GM12878 (cell line): ENCODE data around the gene PXMP4. TPM values are rescaled to one million over a fixed set of nuclear protein-coding genes. Genes with fewer than 3 reads are reported as not detected.

Experiments used
- ATAC-seq: fragments of 200-7000 bp; cut with Tn5 transposase; 3 replicates; pipeline ENCODE4 v1.9.1; 2020; ENCODE audit warnings: mild to moderate bottlenecking, moderate library complexity
- BruUV-seq: library from RNA; stranded (reverse); fragments of 400-500 nt; replicated peaks from 2 replicates; lab custom pipeline; 2021; lab: Mats Ljungman, UMichigan
- CTCF ChIA-PET: fragments of 300-600 bp; sonication (Branson Sonifier 250); formaldehyde crosslinking; extraction: SDS; loops from one replicate; lab custom pipeline; 2021; ENCODE audit warnings: inconsistent platforms; lab: Yijun Ruan, JAX
- POLR2A ChIA-PET: fragments of 350-600 bp; formaldehyde crosslinking; extraction: SDS; loops from one replicate; lab custom pipeline; 2021; ENCODE audit warnings: inconsistent platforms; lab: Charles Lee
- RAD21 ChIA-PET: fragments of 300-600 bp; sonication (Branson Sonifier 250); formaldehyde crosslinking; loops from one replicate; lab custom pipeline; 2023; ENCODE audit warnings: antibody characterized with exemption; ENCODE audit not compliant: unreplicated experiment; lab: Charles Lee
- SMC1A ChIA-PET: fragments of 300-600 bp; sonication (Branson Sonifier 250); formaldehyde crosslinking; loops from one replicate; lab custom pipeline; 2023; ENCODE audit not compliant: unreplicated experiment, uncharacterized antibody; lab: Charles Lee
- DNase-seq: peaks from one replicate; pipeline ENCODE4 v3.0.0-alpha.2; 2011; ENCODE audit warnings: low read depth, low spot score
- FAIRE-seq: peaks from 3 replicates; lab custom pipeline; 2011; peaks lifted over from hg19 to GRCh38; lab: Jason Lieb, UNC
- H2AFZ ChIP-seq: 2 replicates; pipeline ENCODE4 v1.6.0; 2011; ENCODE audit warnings: low read depth, low read length, control low read depth; ENCODE audit not compliant: control insufficient read depth
- H3K27ac ChIP-seq: 2 replicates; pipeline ENCODE4 v1.5.1; 2011; ENCODE audit warnings: control low read depth; ENCODE audit not compliant: control insufficient read depth, insufficient read depth
- H3K27me3 ChIP-seq, 2 experiments: replicated peaks in 1 of 2; 2 replicates each; pipeline versions ENCODE4 v1.6.0 to v1.6.1; 2011; ENCODE audit warnings: low read length in 1 of 2; ENCODE audit not compliant: control insufficient read depth in 2 of 2, insufficient read depth in 2 of 2
- H3K36me3 ChIP-seq, 2 experiments: 2 replicates each; pipeline ENCODE4 v1.5.1; 2011; ENCODE audit warnings: low read length in 1 of 2; ENCODE audit not compliant: control insufficient read depth in 2 of 2, insufficient read depth in 2 of 2
- H3K4me1 ChIP-seq: 2 replicates; pipeline ENCODE4 v1.6.1; 2011; ENCODE audit warnings: mild to moderate bottlenecking, low read length, moderate library complexity, mixed read lengths; ENCODE audit not compliant: control insufficient read depth, insufficient read depth
- H3K4me2 ChIP-seq: 2 replicates; pipeline ENCODE4 v1.6.0; 2011; ENCODE audit warnings: control low read depth; ENCODE audit not compliant: control insufficient read depth, insufficient read depth
- H3K4me3 ChIP-seq: fragments of 200-600 bp; sonication (generic); 2 replicates; pipeline ENCODE4 v1.5.1; 2016
- H3K79me2 ChIP-seq: 2 replicates; pipeline ENCODE4 v1.6.0; 2011; ENCODE audit warnings: low read length; ENCODE audit not compliant: control insufficient read depth, insufficient read depth
- H3K9ac ChIP-seq: 2 replicates; pipeline ENCODE4 v1.8.0; 2011; ENCODE audit warnings: low read length, control low read depth, mixed read lengths; ENCODE audit not compliant: control insufficient read depth, insufficient read depth
- H3K9me3 ChIP-seq: replicated peaks from 3 replicates; pipeline ENCODE4 v1.5.1; 2011; ENCODE audit warnings: mild to moderate bottlenecking, low read length; ENCODE audit not compliant: control insufficient read depth, insufficient read depth
- H4K20me1 ChIP-seq: 2 replicates; pipeline ENCODE4 v1.6.0; 2011; ENCODE audit not compliant: control insufficient read depth, insufficient read depth
- FOXM1 ChIP-seq: IDR thresholded peaks from 2 replicates; pipeline ENCODE4 v1.6.1; 2012; ENCODE audit warnings: low read depth, mild to moderate bottlenecking, inconsistent platforms, low read length, moderate library complexity
- PAX5 ChIP-seq: IDR thresholded peaks from 2 replicates; pipeline ENCODE4 v1.6.1; 2011; ENCODE audit warnings: low read depth, low read length, borderline replicate concordance
- SUPT20H ChIP-seq: IDR thresholded peaks from 2 replicates; pipeline ENCODE4 v1.6.1; 2011; ENCODE audit warnings: low read depth, mild to moderate bottlenecking, low read length, moderate library complexity, borderline replicate concordance; ENCODE audit not compliant: control insufficient read depth
- YY1 ChIP-seq: IDR thresholded peaks from 2 replicates; pipeline ENCODE4 v1.6.1; 2011; ENCODE audit warnings: low read depth, mild to moderate bottlenecking, low read length
- ZBED1 ChIP-seq: IDR thresholded peaks from 2 replicates; pipeline ENCODE4 v1.6.1; 2016; ENCODE audit warnings: borderline replicate concordance
- ZNF592 ChIP-seq: fragments of 450-650 bp; IDR thresholded peaks from 2 replicates; pipeline ENCODE4 v1.6.1; 2017; ENCODE audit warnings: mild to moderate bottlenecking, moderate library complexity
- WGBS: methylation state at CpG from one replicate; pipeline ENCODE4 v1.1.6; 2016; ENCODE audit warnings: low lambda C conversion rate; ENCODE audit not compliant: insufficient replicate concordance, insufficient coverage; ENCODE audit errors: missing lambda C conversion rate; 5-methylcytosine and 5-hydroxymethylcytosine counted together
- in situ Hi-C: fragments of 300-500 bp; cut with MboI; formaldehyde crosslinking; loops from 9 replicates; pipeline ENCODE4 v1.14.3; 2018; ENCODE audit warnings: mixed read lengths
- intact Hi-C: fragments of 100-400 bp; cut with micrococcal nuclease; formaldehyde crosslinking; loops from one replicate; pipeline ENCODE4 v1.14.2; 2022; ENCODE audit not compliant: unreplicated experiment
- polyA plus RNA-seq, 11 experiments: library from polyadenylated mRNA; depleted of rRNA in 4 of 11; unstranded in 6 of 11; stranded (reverse) in 5 of 11; fragments of >200 nt; fragmentation: Nextera tagmentation in 4 of 11; fragmentation: Illumina TruSeq in 1 of 11; extraction: Ambion mirVana in 4 of 11; extraction: Trizol in 1 of 11; gene quantifications; 1 replicate in 1 of 11; 2 replicates in 10 of 11; pipeline versions ENCODE4 v1.2.1 to v1.2.3, GENCODE V29; 2011 to 2016; ENCODE audit warnings: inconsistent platforms in 2 of 11, missing spikeins in 2 of 11, low read depth in 1 of 11
- total RNA-seq, 4 experiments: library from RNA; depleted of rRNA in 3 of 4; stranded (reverse); fragments of >200 nt in 3 of 4; fragmentation: Illumina TruSeq in 1 of 4; extraction: Trizol in 1 of 4; gene quantifications; 2 replicates each; pipeline versions ENCODE4 v1.2.1 to v1.2.3, GENCODE V29; 2013 to 2021

PXMP4 gene
- total and polyA plus RNA-seq, 10 of the 15 experiments (the other 5 are each of a cell fraction or from before 2014, with no cell fraction given): 3.6 to 19.2 (median 8.6) TPM

- 38% methylated on average over 5 of the region's 5 CpGs for WGBS
- intact Hi-C loops: loop anchor here (10.0 kb wide), 1 partner anchor 456 kb away; no protein-coding TSS in a partner anchor
These were observed 50.9 kb downstream of the PXMP4 start for GRCh38 chr20:33669224-33669623.

GRCh38 chr20:33668466-33669155 lies 51.5 kb downstream of the PXMP4 start:
- FAIRE-seq: no peak
- SMC1A ChIA-PET: interaction anchor here (0.6 to 4.0 kb wide), 17 partner anchors 11 to 267 kb away, joined by 3 to 20 read pairs (median 5); partner anchors contain the start of genes CBFA2T2, CDK5RAP1 and SNTA1
- DNase-seq: no peak
- Histone ChIP-seq H3K27me3 (no peaks in the 10 kb centered on the region), H3K79me2 (peaks cover 2% of the 10 kb centered on the region), H3K4me2 (peak overlapping the region; percentile 99), H3K9ac (peak overlapping the region; percentile 36), H3K9me3 (no peaks in the 10 kb centered on the region), H4K20me1 (peaks cover 4% of the 10 kb centered on the region; the same call in 1 of the 2 replicates), H3K27ac (no peak overlapping the region), H3K4me1 (peaks cover 29% of the 10 kb centered on the region), H2AFZ (no peak overlapping the region), H3K36me3 (no peaks in the 10 kb centered on the region), H3K4me3 (0 out of 2 replicates have a peak overlapping the region, but pooled peaks have one; percentile 49)
- ATAC-seq: no peak
- WGBS: 71% methylated on average over 13 of the region's 13 CpGs
- intact Hi-C loops: loop anchor here (10.0 kb wide), 1 partner anchor 456 kb away; no protein-coding TSS in a partner anchor
- RAD21 ChIA-PET: interaction anchor here (0.7 to 3.3 kb wide), 24 partner anchors 10 to 296 kb away, joined by 3 to 25 read pairs (median 4); partner anchors contain the start of genes CBFA2T2, CDK5RAP1, PXMP4 and SNTA1
- no TSS peak for BruUV-seq
- CTCF ChIA-PET: interaction anchor here (0.6 to 4.1 kb wide), 27 partner anchors 12 to 1458 kb away, joined by 3 to 43 read pairs (median 4); partner anchors contain the start of genes CBFA2T2, CDK5RAP1 and E2F1
- in situ Hi-C loops: no loop called here
- POLR2A ChIA-PET: interaction anchor here (0.7 to 2.7 kb wide), 8 partner anchors 11 to 272 kb away, joined by 3 to 10 read pairs (median 3); no protein-coding TSS in a partner anchor
- TF ChIP-seq SUPT20H (no peak), ZBED1 (no peak), YY1 (no peak), ZNF592 (no peak)

More at GRCh38 chr20:33669224-33669623, 50.9 kb downstream of the PXMP4 start:
- no TSS peak for BruUV-seq
- no peak for FAIRE-seq
- Histone ChIP-seq H4K20me1 (peaks cover 4% of the 10 kb centered on the region; the same call in 1 of the 2 replicates), H3K9me3 (no peaks in the 10 kb centered on the region)
- TF ChIP-seq PAX5 (peak; percentile 42; the same call in 1 of the 2 replicates), FOXM1 (no peak)
- TF ChIP-seq, all 136 proteins: peak for 1
- Histone ChIP-seq H3K79me2 (peaks cover 2% of the 10 kb centered on the region), H2AFZ (no peak overlapping the region), H3K27me3 (no peaks in the 10 kb centered on the region), H3K4me1 (peaks cover 24% of the 10 kb centered on the region), H3K27ac (no peak overlapping the region), H3K4me2 (no peak overlapping the region), H3K9ac (no peak overlapping the region), H3K36me3 (no peaks in the 10 kb centered on the region), H3K4me3 (no peak overlapping the region)
- POLR2A ChIA-PET: interaction anchor here (0.7 to 1.1 kb wide), 2 partner anchors 12 to 148 kb away, joined by 3 read pairs; no protein-coding TSS in a partner anchor
- no peak for DNase-seq
- ATAC-seq: no peak
- in situ Hi-C loops: no loop called here
- RAD21 ChIA-PET: interaction anchor here (0.6 to 3.3 kb wide), 10 partner anchors 10 to 211 kb away, joined by 3 to 25 read pairs (median 3); no protein-coding TSS in a partner anchor
- CTCF ChIA-PET: interaction anchor here (1.1 to 4.1 kb wide), 8 partner anchors 11 to 267 kb away, joined by 4 to 43 read pairs (median 18); partner anchors contain the start of gene CDK5RAP1
- SMC1A ChIA-PET: interaction anchor here (1.3 to 4.0 kb wide), 8 partner anchors 16 to 267 kb away, joined by 3 to 20 read pairs (median 5); partner anchors contain the start of gene CDK5RAP1
